Measurements from ENCODE around the gene TEX14. TPM values are rescaled to one million over a fixed set of nuclear protein-coding genes. Genes with fewer than 3 reads are reported as not detected.
A peak's percentile ranks its signal among the peaks of the same experiment; 100 is the strongest.

TEX14 gene
- total RNA-seq, 1 experiment from 2014 or later = 0.31 TPM

- H3K23ac ChIP-seq (ENCODE audit: insufficient read length, low read depth, low read length) = no peak overlapping the region
- no peak overlapping the region; a peak in 2 of 7 replicates for H3K27ac Mint-ChIP-seq
- no peaks in the 10 kb centered on the region for H3K27me3 Mint-ChIP-seq (ENCODE audit: low read depth)
- DNase-seq = no peak
- no CpG with 5 or more reads among the region's 10 CpGs for WGBS (ENCODE audit: extremely low coverage, insufficient read length, low lambda C conversion rate)
- no peak overlapping the region for H3K14ac ChIP-seq (ENCODE audit: insufficient read depth, low read length)
- no peaks in the 10 kb centered on the region for H4K20me1 ChIP-seq (ENCODE audit: control insufficient read depth, insufficient read depth, insufficient read length)
- no peak overlapping the region for H4K91ac ChIP-seq (ENCODE audit: insufficient read length, low read depth, low read length)
- no peak overlapping the region for H3T11ph ChIP-seq (ENCODE audit: low read length)
- H3K23me2 ChIP-seq (ENCODE audit: insufficient read length, low read depth, low read length, poor library complexity, severe bottlenecking) = peaks cover 3% of the 10 kb centered on the region
- H3K36me3 Mint-ChIP-seq (ENCODE audit: insufficient read depth in 1 of 3, low read depth in 3 of 3) = peaks cover 45 to 87% (median 82%) of the 10 kb centered on the region in 3 experiments; a peak in 6 of 7 replicates
- no peak overlapping the region for H4K5ac ChIP-seq (ENCODE audit: insufficient read length, low read depth, low read length)
- no peak overlapping the region for H2AFZ ChIP-seq (ENCODE audit: low read length)
- no peak overlapping the region for H3K4ac ChIP-seq (ENCODE audit: low read depth, low read length)
- no peaks in the 10 kb centered on the region; the same call in 1 of the 2 replicates for H3K79me2 ChIP-seq (ENCODE audit: insufficient read depth, low read length)
- H3K56ac ChIP-seq (ENCODE audit: insufficient read length, low read depth, low read length) = no peak overlapping the region
- no peaks in the 10 kb centered on the region for H3K79me1 ChIP-seq (ENCODE audit: insufficient read depth, low read depth, low read length, poor library complexity, severe bottlenecking)
- no peak overlapping the region for H2BK15ac ChIP-seq (ENCODE audit: low read depth, low read length)
- H2BK5ac ChIP-seq (ENCODE audit: insufficient read length, low read length) = no peak overlapping the region
- no peak overlapping the region for H3K9ac ChIP-seq (ENCODE audit: extremely low read depth, insufficient read length, low read length)
- no peaks in the 10 kb centered on the region for H3K4me1 ChIP-seq (ENCODE audit: insufficient read depth, low read length)
- H3K9me3 Mint-ChIP-seq = no peaks in the 10 kb centered on the region
- H3K4me3 Mint-ChIP-seq = peak overlapping the region in 1 of 2 experiments; percentile 11; a peak in 1 of 5 replicates
- H3K27me3 ChIP-seq (ENCODE audit: insufficient read depth, low read length) = no peaks in the 10 kb centered on the region
- H2BK12ac ChIP-seq (ENCODE audit: insufficient read length, low read depth, low read length) = no peak overlapping the region
- no peak for TF ChIP-seq CTCF (conservative IDR thresholded peaks at IDR 0.05)
- no peak overlapping the region for H3K27ac ChIP-seq (ENCODE audit: insufficient read length, low read depth, low read length)
- H2BK20ac ChIP-seq (ENCODE audit: low read depth, low read length, poor library complexity, severe bottlenecking) = no peak overlapping the region
- H2AK5ac ChIP-seq (ENCODE audit: insufficient read length, low read length) = no peak overlapping the region
- no peak overlapping the region for H3K4me2 ChIP-seq (ENCODE audit: insufficient read depth, insufficient read length, low read length)
- H4K8ac ChIP-seq (replicated peaks; ENCODE audit: insufficient read length, low read depth, low read length) = no peak overlapping the region
- peaks cover 8% of the 10 kb centered on the region in 2 experiments for H3K4me1 Mint-ChIP-seq
- no peak overlapping the region for H3K18ac ChIP-seq (ENCODE audit: insufficient read length, low read depth, low read length)
- no peak overlapping the region for H2BK120ac ChIP-seq (ENCODE audit: low read depth, low read length, poor library complexity, severe bottlenecking)
- H3K9me3 ChIP-seq (ENCODE audit: control insufficient read depth, low read depth, low read length) = no peaks in the 10 kb centered on the region
Measured at GRCh38 chr17:58508341-58509067, 183.3 kb downstream of the TEX14 start.
